Measurements from ENCODE around the gene NEK7.
A peak's percentile ranks its signal among the peaks of the same experiment; 100 is the strongest.
"Not testable (repeated sequence)": the region's sequence is repeated elsewhere in the genome, so short reads cannot be mapped to it uniquely, and the experiment has no call there.

NEK7 gene

DNA sequence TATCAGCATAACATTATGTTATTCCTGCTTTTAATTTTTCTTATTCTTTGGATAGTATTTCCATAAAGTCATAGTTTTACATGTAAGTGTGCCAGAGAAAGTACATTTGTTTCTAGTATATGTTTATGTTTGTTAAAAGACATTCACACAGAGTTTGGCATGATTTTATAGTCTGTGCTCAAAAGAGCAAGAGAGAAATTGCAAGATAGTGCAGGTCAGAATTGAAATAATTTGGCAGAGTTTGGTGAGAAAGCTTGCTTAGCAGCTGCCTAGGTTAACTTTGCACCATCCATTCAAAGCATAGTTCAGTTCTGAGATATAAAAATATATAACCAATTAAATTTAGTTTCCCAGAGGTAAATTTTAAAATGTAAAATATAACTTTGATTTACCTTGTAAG lies 17.0 kb downstream of the NEK7 start:
- DNase-seq: no peak

DNA sequence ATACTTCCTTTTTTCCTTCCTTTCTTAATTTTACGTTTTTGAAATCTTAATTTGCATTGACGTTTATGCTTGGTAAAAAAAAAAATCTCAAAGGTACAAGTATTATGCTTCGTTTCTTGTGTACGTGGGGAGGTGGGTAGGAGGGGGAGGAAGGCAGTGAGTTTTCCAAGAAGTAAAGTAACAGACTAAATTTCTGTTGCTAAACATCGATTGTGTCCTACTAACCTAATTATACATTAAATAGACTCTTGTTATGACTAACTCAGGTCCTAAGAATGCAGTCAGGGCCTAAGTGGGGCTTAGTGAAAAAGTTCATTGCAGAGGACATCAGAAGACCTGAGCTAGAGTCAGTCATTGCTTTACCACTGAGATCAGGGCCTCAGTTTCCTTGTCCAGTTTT lies 17.5 kb downstream of the NEK7 start:
- peak in 1 of 2 donors; percentile 26 for DNase-seq

DNA sequence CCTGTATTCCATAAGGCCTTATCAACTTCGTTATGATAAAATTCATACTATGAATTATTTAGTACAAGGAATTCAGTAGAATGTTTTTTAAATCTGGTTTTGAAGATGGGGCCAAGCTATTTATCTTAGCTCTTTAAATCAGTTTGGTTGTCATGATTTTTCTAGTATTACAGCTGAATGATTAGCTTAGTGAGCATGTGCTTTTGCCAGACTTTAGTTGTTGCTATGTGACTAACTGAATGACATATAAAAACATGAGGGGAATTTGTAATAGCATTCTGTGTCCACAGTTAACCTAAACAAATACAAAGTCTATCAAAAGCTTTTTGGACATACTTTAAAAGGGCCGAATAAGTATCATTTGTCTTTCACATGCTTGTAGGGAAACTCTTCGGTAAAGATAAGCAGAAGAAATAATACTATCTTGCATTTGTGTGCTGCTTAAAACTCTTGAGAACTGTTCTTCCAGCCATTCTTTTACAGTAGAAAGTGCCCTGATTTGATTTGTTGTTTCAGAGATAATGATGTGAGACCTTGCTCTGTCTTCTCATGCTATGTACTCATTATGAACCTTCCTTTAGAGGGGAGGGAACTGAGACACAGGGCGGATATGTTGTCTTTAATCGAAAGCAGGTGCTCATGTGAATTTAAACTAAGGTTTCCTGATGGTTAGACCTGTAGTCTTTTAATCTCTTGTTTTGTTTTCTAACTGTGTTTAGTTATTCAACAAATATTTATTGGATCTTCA lies 18.8 kb downstream of the NEK7 start:
- no peak for DNase-seq

DNA sequence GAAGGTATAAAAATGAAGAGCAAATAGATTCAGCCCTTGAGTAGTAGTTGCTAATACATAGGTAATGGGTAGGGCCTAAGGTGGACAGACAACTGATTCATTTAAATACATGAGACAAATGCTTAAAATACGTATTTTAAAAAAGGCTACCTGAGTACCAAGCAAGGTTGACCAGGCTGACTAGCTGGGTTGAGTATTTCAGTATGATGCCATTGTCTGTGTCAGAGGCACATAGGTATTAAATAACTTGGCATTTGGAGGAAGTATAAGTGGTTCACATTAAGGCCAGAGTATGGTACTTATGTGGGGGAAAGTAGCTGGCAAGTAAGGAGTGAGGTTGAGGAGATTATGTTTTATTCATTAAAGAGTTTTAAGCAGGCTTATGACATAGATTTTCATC lies 19.4 kb downstream of the NEK7 start:
- DNase-seq: no peak

DNA sequence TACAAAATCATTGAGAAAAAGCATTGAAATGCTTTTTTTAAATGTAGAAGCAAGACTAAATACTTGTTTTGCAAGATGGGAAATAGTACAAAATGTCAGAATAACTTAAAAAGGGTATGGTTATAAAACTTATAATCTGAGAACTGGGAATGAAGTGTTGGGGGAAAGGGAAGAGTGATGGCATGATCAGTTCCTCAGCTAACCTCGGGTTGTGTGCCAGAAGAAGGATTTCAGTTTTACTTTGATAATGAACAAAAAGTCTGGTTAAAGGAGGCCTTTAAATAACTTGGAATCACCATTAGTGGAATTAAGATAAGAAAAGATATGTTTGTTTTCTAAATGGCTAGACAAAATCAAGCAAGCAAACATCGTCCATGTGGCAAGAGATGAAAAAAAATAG lies 20.7 kb downstream of the NEK7 start:
- no peak for DNase-seq

DNA sequence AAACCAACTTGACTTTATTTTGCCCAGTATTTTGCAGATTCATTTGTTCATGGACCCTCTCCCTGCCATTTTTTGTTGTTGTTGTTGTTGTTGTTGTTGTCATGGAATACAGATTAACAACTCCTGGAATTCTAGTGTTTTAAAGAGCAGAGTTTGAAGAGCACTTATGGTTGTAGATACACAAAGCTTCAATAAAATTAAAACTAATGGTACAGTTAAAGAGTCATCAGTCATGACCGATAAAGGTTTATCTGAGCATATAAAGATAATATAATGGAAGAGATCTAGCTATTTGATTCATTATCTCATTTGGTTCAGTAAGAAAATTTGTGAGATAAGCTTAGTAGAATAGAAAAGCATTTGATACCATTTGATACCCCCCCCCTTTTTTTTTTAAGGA lies 21.8 kb downstream of the NEK7 start:
- DNase-seq: no peak

DNA sequence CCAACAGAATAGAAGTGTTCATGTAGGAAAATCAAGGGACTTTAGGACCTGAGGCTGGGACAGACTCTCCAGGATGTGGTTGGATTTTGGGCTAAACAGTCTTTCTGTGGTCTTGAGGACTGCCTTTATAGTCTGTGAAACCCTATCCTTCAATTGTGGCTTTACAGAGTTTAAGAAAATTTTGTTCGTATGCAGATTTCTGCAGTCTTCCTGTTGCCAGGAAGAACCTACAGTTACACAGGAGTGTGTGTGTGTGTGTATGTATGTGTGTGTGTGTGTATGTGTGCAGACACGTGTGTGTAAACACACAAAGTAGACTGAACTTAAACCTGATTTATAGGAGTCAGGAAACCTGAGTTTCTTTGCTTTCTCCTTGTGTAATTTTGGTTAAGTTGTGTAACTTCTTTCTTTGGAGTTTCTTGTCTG lies 22.8 kb downstream of the NEK7 start:
- DNase-seq: no peak

DNA sequence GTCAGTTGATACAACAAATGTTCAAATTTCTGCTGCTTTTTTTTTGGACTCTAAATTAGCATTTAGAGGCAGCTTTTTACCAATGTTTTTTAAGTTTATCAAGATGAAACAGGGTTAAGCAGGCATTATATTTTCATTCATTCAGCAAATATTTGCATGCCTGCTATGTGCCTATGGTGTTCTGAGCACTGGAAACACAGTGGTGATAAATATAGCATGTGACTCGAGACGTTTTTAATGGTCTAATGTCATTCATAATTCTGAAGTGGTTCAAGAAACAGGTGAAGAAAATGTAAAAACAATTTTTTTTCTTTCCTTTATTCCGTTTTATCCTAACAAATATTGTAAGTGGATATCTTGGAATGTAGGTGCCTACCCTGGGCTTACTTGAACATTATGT lies 26.8 kb downstream of the NEK7 start:
- DNase-seq: no peak

DNA sequence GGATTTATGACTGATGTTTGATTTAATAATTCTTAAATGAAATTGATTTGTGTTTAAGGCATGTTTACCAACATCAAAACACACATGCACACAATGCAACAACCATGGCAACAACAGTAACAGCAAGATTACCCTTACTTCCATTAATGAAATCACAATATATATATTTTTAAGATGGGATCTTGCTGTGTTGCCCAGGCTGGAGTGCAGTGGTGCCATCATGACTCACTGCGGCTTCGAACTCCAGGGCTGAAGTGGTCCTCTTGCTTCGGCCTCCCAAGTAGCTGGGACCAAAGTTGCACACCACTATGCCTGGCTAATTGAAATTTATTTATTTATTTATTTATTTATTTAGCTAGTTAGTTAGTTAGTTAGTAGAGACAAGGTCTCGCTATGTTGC lies 27.7 kb downstream of the NEK7 start:
- DNase-seq: no peak

DNA sequence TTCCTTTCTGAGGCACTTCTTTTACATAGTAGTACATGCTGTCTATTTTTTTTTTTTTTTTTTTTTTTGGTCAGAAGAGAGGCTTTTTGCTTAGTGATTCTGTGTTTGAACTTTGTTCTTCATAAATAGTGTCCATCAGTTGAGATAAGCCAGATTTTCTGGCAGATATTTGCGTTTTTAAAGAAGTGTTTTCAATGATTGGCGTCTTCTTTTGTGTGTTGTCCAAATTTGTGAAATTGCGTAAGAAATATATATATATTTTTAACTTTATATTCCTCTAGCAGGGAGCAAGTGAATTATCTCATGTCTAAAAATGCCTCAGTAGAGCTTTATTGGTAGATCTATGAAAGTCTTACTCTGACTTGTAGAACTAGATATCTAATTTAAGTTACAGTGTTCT lies 28.3 kb downstream of the NEK7 start:
- no peak for DNase-seq

DNA sequence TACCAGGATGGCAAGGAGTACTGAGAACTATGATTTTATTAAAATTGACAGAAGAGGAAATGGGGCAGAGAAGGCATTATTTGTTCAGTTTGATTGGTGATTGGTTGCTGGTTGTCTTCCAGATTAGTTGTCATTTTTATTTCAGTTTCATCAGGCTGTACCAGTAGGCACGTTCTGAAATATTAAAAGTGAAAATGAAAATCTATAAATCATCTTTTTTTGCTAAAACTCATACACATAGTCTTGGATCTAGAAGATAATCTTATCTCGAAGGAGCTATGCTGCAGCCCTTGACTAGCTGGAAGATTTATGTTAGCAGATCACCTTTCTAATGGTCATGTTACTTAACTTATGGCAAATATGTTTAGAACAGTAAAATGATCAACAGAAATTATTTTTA lies 29.0 kb downstream of the NEK7 start:
- DNase-seq: no peak

DNA sequence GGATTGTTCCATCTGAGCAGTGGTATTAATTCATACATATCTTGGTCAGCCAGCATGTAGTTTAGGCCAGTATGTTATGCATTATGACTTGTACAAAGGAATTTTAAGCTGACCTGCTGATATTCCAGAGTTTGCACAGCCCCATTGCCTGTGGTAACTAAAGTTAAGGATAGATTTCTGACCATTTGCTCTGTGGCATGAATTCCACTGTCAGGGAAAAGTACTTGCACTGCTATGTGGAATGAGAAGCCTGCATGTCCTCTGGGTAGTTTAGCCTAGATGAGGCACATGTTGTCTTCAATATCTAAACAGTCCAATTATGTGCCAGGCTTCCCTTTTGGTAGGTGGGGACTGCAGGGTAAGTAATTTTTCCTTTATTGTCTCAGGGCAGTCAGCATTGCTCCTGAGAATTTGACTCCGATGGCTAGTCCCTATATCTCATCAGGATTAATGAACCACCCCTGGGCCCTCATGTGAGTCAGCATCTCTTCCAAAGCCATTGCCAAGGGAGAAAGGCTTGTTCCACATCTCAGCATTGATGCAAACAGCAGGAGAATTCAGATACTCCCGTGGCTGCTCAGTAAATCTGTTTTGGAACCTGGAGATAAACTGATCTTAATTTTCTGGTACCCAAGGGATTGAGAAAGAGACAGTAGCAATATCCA lies 30.2 kb downstream of the NEK7 start:
- DNase-seq: no peak

DNA sequence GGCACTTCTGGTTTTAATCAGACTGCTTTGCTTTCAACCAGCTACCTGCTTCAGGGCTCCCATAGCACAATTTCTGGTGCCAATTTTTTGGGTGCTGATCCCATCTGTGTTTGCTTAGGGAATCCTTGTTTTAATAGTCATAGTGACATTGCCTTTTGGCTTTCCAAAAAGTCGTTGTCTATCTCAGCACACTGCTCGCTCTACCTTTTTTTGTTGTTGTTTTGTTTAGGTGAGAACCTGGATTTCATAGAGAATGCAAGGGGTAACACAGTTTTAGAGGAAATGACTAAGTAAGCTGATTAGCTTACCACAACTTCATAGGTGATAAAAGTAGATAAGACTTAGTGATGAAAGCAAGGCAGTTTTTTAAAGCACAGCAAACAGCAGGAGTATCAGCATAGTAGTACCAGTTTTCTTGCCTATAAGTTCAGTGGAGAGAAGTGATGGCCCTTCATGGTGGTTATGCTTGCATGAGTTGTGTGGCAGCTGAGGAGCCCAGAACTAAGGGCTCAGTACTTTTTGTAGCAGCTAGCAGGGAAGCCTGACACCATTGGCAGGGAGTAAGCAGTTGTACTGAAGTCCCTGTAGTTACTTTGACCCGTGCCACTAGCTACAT lies 31.3 kb downstream of the NEK7 start:
- DNase-seq: no peak

DNA sequence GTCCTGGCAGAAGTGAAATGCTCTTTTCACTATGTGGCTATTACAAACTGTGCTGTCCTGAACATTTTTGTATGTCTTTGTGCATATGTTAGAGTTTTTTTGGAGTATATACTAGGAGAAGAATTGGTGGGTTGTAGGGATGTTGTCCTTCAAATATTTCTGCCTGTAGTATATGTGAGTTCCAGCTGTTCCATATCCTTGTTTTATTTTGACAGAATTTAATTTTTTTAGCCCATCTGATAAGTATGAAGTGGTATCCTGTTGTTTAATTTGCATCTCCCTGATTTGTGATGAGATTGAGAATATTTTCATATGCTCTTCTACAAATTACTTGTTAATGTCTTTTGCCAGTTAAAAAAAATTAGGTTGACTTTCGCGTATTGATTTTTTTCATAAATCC lies 34.3 kb downstream of the NEK7 start:
- DNase-seq: no peak

DNA sequence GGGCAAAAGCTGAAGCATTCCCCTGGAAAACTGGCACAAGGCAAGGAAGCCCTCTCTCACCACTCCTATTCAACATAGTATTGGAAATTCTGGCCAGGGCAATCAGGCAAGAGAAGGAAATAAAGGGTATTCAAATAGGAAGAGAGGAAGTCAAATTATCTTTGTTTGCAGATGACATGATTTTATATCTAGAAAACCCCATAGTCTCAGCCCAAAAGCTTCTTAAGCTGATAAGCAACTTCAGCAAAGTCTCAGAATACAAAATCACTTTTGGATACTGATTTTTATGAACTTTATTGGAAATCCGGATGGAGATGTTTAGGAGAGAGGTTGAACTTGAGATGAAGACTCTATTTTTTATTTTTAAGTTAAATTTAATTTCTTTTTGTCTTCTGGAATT lies 37.1 kb downstream of the NEK7 start:
- not testable (repeated sequence) for DNase-seq

DNA sequence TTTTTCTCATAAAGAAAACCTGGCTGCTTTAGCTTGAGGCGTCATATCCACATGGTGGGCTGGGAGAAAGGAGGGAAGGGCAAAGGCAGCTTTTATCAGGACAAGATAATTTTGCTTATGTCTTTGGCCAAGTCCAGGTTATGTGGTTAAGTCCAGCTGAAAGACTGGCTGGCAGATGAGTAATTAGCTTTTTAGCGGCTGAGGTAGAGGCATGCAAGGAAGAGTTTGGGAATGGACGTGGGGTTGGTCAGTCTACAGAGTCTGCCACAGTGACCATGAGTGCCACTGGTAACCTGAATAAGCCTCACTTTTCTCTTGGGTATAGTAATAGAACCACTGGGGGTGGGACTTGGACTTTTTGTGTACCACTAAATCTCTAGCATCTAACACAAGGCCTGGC lies 39.8 kb downstream of the NEK7 start:
- no peak for DNase-seq

DNA sequence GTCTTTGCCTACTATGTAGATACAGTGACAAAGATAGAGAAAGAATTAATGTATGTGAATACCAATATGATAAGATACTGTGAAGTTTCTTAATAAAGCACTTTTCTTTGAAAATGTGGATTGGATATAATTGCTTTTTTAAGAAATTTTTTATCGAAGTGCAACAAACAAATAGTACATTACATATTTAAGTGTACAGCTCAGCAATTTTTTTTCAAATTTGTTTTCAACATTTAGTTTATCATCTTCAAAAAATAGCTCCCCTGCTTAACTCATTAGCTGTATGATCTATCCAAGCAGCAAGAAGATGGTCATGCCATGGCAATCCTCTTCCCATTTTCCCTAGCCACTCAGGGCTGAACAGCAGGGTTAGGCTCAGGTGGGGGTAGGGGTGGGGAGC lies 40.5 kb downstream of the NEK7 start:
- DNase-seq: no peak

DNA sequence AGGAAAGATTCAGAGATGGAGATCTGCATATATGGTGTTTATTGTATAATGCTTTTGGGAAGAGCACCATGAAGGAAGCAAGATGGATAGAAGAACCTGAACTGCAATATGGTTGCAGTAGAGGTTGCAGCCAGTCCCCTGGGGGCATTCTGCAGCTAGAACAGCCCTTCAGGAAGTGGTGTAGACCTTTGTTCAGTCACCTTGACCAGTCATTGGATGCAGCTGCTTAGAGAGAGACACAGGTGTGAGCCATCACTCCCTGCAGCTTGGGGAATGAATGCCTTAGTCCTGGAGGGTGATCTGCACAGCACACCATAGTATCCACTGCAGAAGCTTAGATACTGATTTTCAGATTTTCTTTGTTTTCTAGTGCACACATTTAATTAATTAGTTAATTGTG lies 42.3 kb downstream of the NEK7 start:
- DNase-seq: no peak

DNA sequence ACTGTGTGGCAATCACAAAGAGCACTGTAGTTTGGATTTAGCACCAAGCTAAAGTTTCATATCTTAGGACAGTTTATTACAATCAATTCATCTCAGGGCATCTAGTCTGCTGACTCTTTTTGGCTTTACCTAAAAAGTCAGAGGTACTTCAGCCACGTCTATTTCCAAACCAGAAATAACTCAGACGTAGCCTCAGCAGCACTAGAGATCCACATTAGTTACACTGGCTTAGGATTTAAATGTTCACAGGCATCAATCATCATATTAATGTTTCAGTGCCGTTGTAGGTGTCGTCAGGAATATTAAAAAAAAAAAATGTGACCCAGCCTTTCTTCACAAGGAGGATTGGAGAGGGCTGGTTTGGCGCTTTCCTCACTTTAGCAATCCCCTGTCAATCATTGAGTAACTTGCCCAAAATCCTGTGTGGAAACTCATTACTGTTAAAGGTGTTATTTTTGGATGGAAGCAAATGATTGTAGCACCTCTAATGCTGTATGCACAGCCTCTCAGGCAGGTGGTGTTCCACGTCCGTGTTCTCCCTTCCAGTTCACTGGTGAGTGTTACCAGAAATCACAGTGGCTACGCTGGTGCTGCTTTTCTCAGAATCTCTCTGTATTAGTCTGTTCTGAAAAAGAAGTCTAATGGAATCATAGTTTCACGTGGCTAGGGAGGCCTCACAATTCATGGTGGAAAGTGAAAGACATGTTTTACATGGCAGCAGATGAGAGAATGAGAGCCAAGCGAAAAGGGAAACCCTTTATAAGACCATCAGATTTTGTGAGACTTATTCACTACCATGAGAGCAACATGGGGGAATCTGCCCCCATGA lies 45.4 kb downstream of the NEK7 start:
- DNase-seq: peak in 1 of 2 donors; percentile 7

DNA sequence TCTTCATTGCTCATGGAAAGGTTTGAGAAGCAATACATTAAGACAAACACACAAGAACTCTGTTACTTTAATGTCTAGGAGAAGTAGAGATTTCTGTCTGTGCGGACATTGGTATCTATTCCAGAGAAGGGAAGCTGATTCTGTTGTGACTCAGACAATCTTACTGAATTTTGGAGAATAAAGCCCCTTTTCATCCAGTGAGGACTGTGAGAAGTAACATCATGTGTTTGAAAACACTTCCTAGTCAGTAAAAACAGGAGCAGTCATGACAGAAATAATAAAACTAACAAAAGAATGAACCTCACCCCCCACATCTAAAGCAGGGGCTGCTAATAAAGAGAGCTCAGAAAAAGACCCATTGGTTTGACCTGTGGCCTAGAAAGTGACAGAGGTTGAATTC lies 46.6 kb downstream of the NEK7 start:
- no peak for DNase-seq

DNA sequence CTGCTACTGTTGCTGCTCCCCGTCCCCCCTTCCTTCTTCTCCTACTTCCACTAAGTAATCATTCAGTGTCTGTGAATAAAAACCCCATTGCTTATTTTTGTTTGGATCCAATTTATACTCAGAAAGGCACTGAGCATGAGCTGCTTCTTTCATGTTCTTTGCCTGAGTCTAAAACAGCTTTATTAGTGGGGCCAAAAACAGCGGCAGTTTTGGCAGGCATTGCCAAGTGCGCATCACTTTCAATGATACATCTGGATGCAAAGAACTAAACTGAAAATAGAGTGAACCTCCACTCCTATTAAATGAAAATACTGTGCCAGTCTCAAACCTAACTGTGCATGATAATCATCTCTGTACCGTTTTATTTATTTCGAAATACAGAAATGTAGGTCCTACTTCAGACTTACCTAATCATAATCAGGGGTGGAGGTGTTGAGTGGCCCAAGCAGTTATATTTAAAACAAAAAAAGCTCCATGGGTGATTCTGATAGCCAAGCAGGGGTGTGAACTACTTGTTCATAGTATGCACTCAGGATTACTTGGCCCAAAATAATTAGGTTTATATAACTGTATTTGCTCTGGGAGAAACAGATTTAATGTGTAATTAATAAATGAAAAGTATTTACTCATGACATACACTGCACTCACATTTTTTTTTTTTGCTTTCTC lies 48.4 kb downstream of the NEK7 start:
- DNase-seq: no peak

DNA sequence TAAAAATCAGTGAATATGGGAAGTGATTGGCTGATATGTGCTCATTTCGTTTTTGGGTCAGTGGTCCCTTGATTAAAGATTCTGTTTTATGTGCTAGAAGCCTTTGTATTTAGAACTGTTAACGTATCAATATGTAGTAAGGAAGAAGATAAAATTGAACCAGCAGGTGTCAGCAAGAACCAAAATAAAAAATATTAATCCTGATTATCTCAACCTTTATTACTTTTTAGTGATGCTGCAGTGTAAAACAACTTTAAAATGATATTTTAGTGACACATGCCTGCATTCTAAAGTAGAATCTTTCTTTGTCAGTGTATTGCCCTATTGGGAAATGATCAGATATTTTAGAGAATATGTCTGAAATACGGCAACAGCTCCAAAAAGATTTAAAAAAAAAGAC lies 49.5 kb downstream of the NEK7 start:
- no peak for DNase-seq

DNA sequence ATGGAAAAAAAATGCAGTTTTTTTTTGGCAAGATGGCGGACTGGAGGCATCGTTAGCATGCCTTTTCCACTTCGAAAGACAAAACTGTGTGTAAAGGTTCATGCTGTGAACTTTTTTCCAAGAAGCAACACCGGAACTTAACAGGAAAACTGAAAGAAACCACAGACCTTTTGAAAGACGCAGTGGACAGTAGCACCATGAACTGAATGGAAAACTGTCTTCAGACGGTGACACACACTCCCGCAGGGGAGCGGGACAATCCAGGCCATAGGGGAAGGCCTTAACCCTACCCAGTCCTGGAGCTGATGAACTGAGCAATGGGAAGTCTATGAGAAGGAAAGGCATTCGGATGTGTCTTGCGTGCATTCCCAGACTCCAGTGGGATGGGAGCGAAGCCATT lies 54.9 kb downstream of the NEK7 start:
- DNase-seq: no peak

Data from activated CD4-positive, alpha-beta T cell treated with anti-CD3 and anti-CD28 coated beads for 4 hours (primary cell).